Neutrophil (primary cell): ENCODE measurements around the gene OOSP3.

Source experiments
- H3K27ac ChIP-seq: fragments of 200-600 bp; sonication (generic); 2 replicates; pipeline ENCODE4 v1.5.1; 2016; ENCODE audit warnings: mild to moderate bottlenecking, moderate library complexity
- H3K27me3 ChIP-seq: fragments of 200-600 bp; sonication (generic); 2 replicates; pipeline ENCODE4 v1.6.0; 2016; ENCODE audit warnings: mild to moderate bottlenecking
- H3K36me3 ChIP-seq: fragments of 200-600 bp; sonication (generic); 2 replicates; pipeline ENCODE4 v1.5.1; 2017
- H3K4me1 ChIP-seq, 2 experiments: fragments of 200-600 bp in 1 of 2; sonication (generic) in 1 of 2; 1 replicate in 1 of 2; 2 replicates in 1 of 2; pipeline versions ENCODE4 v1.5.1 to v1.6.1; 2013 to 2016; ENCODE audit warnings: low read depth in 1 of 2, low read length in 1 of 2, mild to moderate bottlenecking in 1 of 2, moderate library complexity in 1 of 2; ENCODE audit not compliant: control insufficient read depth in 1 of 2, insufficient read depth in 1 of 2
- H3K4me3 ChIP-seq, 2 experiments: fragments of 200-600 bp in 1 of 2; sonication (generic) in 1 of 2; 1 replicate in 1 of 2; 2 replicates in 1 of 2; pipeline ENCODE4 v1.5.1; 2013 to 2016; ENCODE audit warnings: low read depth in 1 of 2, low read length in 1 of 2, mild to moderate bottlenecking in 1 of 2, moderate library complexity in 1 of 2
- H3K9me3 ChIP-seq: fragments of 200-600 bp; sonication (generic); 2 replicates; pipeline ENCODE4 v1.5.1; 2016
- CTCF ChIP-seq: fragments of 200-600 bp; sonication (generic); IDR thresholded peaks from 2 replicates; pipeline ENCODE4 v1.5.1; 2016; ENCODE audit warnings: antibody characterized with exemption

The OOSP3 gene

GRCh38 chr11:59944720-59945119 lies 66.1 kb downstream of the OOSP3 start:
- Histone ChIP-seq H3K36me3 (no peaks in the 10 kb centered on the region), H3K27ac (no peak overlapping the region), H3K4me3 (no peak overlapping the region), H3K4me1 (peaks cover 0 to 4% of the 10 kb centered on the region in 2 experiments), H3K27me3 (no peaks in the 10 kb centered on the region), H3K9me3 (no peaks in the 10 kb centered on the region)
- no peak for TF ChIP-seq CTCF
